HPDE6-E6E7 (cell line): ENCODE measurements around the gene UMODL1.

ENCODE experiments used
- DNase-seq: peaks from one replicate; pipeline ENCODE4 v3.0.0; 2011; ENCODE audit warnings: missing footprints; ENCODE audit errors: extremely low spot score

UMODL1 gene

GRCh38 chr21:42038826-42039425 lies 32.2 kb upstream of the UMODL1 start:
- DNase-seq = no peak

- DNase-seq = no peak
Observed at GRCh38 chr21:42039470-42039901, 31.6 kb upstream of the UMODL1 start.

- no peak for DNase-seq
Observed at GRCh38 chr21:42039911-42040351, 31.2 kb upstream of the UMODL1 start.

GRCh38 chr21:42040411-42041180 lies 30.5 kb upstream of the UMODL1 start:
- DNase-seq = peak; percentile 92

GRCh38 chr21:42041246-42041645 lies 29.9 kb upstream of the UMODL1 start:
- no peak for DNase-seq

- DNase-seq = no peak
Observed at GRCh38 chr21:42041711-42042110, 29.4 kb upstream of the UMODL1 start.

GRCh38 chr21:42042651-42043050 lies 28.5 kb upstream of the UMODL1 start:
- no peak for DNase-seq

GRCh38 chr21:42043201-42043895 lies 27.8 kb upstream of the UMODL1 start:
- DNase-seq = no peak

- DNase-seq = no peak
Observed at GRCh38 chr21:42043961-42044360, 27.2 kb upstream of the UMODL1 start.

- DNase-seq = no peak
Observed at GRCh38 chr21:42044871-42045495, 26.1 kb upstream of the UMODL1 start.

GRCh38 chr21:42047821-42048613 lies 23.1 kb upstream of the UMODL1 start:
- no peak for DNase-seq

GRCh38 chr21:42048870-42049577 lies 22.1 kb upstream of the UMODL1 start:
- DNase-seq = no peak

GRCh38 chr21:42049578-42050430 lies 21.3 kb upstream of the UMODL1 start:
- DNase-seq = no peak

GRCh38 chr21:42051788-42052187 lies 19.3 kb upstream of the UMODL1 start:
- DNase-seq = no peak

- DNase-seq = no peak
Observed at GRCh38 chr21:42055425-42055824, 15.7 kb upstream of the UMODL1 start.

GRCh38 chr21:42056468-42056867 lies 14.6 kb upstream of the UMODL1 start:
- no peak for DNase-seq

- DNase-seq = peak; percentile 47
Observed at GRCh38 chr21:42056996-42057689, 14.0 kb upstream of the UMODL1 start.

GRCh38 chr21:42057851-42058437 lies 13.2 kb upstream of the UMODL1 start:
- no peak for DNase-seq

GRCh38 chr21:42058631-42059111 lies 12.4 kb upstream of the UMODL1 start:
- DNase-seq = no peak
